Omental fat pad (tissue), 4 donors: ENCODE results near the gene GARRE1. TPM values are rescaled to one million over a fixed set of nuclear protein-coding genes. Genes with fewer than 3 reads are reported as not detected.

Source experiments
- ATAC-seq: fragments of 150-250 bp; one replicate; pipeline ENCODE4 v1.9.1; 2016; ENCODE audit warnings: mild to moderate bottlenecking, moderate library complexity; ENCODE audit not compliant: low FRiP score
- DNase-seq: peaks from one replicate; pipeline ENCODE4 v3.0.0-alpha.2; 2019; ENCODE audit warnings: low spot score
- CTCF ChIP-seq, 3 donors: fragments of 450-650 bp; IDR thresholded peaks; one replicate each; pipeline ENCODE4 v1.5.1; 2016 to 2017; ENCODE audit warnings: antibody characterized with exemption in 3 of 3, mild to moderate bottlenecking in 3 of 3, moderate library complexity in 2 of 3
- total RNA-seq, 4 donors: library from RNA; depleted of rRNA; stranded (reverse); fragments of >200 nt; gene quantifications; one replicate each; pipeline ENCODE4 v1.1.0, GENCODE V29; 2016

The GARRE1 gene
- total RNA-seq, 4 donors from 2014 or later, result 18.4 to 50.6 (median 31.7) TPM

DNA sequence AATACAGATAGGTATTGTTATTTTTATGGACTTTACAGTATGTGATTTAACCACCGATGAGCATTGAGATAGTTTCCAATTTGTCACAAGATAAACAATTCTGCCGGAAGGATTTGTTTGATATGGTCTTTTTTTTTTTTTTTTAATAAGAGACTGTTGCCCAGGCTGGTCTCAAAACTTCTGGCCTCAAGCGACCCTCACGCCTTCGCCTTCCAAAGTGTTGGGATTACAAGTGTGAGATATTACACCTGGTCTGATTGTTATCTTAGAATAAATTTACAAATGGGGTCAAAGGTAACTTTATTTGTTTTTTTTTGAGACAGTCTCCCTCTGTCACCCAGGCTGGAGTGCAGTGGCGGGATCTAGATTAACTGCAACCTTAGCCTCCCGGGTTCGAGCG lies 1.2 kb downstream of the GARRE1 start:
- DNase-seq (no peak), ATAC-seq (no peak)
- TF ChIP-seq CTCF (IDR thresholded peaks at IDR 0.05), result no peak

- TF ChIP-seq CTCF (IDR thresholded peaks at IDR 0.05), result no peak
- ATAC-seq, result no peak
Observed at GRCh38 chr19:34256835-34257558, 2.6 kb downstream of the GARRE1 start.

DNA sequence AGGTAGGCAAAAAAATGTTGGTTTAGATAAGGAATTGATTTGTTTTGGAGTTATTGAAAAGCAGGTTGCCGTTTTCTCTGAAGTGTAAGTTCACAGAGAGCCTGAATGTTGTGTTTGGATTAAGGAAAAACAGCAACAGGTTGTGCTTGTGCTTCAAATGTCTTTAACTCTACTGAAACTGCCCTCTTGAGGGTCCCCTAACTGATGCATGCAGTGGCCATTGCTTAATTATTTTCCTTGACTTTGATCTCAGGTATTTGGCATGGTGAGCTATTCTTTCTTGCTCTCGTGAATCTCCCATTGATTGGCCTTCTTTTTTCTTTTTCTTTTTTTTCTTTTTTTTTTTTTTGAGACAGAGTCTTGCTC lies 3.2 kb downstream of the GARRE1 start:
- no peak for ATAC-seq
- TF ChIP-seq CTCF (IDR thresholded peaks at IDR 0.05), result no peak
- no peak for DNase-seq

More at GRCh38 chr19:34256835-34257558, 2.6 kb downstream of the GARRE1 start:
- no peak for DNase-seq

GRCh38 chr19:34259367-34260095 lies 5.2 kb downstream of the GARRE1 start:
- ATAC-seq (no peak), DNase-seq (no peak)
- no peak for TF ChIP-seq CTCF (IDR thresholded peaks at IDR 0.05)

DNA sequence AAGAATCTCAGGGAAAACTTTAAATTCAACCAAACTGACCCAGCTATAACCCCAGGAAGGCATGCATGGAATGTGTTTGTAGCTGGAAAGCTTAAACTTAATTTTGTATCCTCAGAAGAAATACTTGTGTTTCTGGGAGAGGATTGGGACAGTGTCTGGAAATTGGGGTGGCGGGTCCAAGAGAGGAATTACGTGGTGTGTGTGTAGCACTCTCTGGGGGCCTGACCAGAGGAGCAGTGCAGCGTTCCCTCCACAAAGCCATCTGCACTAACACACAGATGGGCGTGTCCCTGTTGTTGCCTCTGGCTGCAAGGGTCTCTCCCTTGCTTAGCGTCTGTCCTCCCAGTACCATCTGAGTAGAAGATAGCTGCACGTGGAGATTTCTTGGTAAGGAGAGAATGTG lies 6.4 kb downstream of the GARRE1 start:
- no peak for TF ChIP-seq CTCF (IDR thresholded peaks at IDR 0.05)

GRCh38 chr19:34261334-34262109 lies 7.2 kb downstream of the GARRE1 start:
- TF ChIP-seq CTCF (IDR thresholded peaks at IDR 0.05), result no peak
- no peak for ATAC-seq
- no peak for DNase-seq

More for the DNA sequence above, 6.4 kb downstream of the GARRE1 start:
- ATAC-seq, result peak; percentile 51
- DNase-seq, result no peak
